GM21619 (cell line): ENCODE results near the gene NPBWR2.
"Not testable (repeated sequence)": the region's sequence is repeated elsewhere in the genome, so short reads cannot be mapped to it uniquely, and the experiment has no call there.

Experiments used
- ATAC-seq: cut with Tn5 transposase; IDR thresholded peaks from one replicate; pipeline ENCODE4 v1.9.1; 2021; ENCODE audit not compliant: unreplicated experiment

NPBWR2 gene

DNA sequence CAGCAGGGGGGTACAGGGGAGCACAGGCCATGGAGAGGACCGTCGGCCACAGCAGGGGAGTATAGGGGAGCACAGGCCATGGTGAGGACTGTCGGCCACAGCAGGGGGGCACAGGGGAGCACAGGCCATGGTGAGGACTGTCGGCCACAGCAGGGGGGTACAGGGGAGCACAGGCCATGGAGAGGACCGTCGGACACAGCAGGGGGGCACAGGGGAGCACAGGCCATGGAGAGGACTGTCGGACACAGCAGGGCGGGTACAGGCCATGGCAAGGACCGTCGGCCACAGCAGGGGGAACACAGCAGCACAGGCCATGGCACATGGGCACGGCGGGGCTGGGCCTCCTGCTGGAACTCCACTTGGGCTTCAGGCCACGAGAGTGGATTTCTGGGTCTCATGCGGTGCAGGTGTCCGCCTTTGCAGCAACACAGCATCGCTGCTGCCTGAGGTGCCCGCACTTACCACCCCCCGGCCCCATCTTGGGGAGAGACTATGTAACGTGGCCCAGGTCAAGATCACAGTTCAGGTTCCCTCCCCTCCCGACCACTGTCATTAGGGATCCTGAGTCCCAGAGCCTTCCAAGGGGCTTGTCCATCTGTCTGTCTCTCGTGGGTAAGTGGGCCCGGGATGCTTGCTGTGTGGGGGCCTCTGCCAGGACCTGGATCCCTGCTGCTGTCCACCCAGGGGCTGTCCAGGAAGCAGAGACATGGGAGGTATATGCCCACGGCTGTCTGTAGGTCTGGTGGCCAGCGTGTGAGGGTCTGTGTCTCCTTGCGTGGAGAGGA is 2.5 kb downstream of the NPBWR2 start:
- ATAC-seq: no peak

DNA sequence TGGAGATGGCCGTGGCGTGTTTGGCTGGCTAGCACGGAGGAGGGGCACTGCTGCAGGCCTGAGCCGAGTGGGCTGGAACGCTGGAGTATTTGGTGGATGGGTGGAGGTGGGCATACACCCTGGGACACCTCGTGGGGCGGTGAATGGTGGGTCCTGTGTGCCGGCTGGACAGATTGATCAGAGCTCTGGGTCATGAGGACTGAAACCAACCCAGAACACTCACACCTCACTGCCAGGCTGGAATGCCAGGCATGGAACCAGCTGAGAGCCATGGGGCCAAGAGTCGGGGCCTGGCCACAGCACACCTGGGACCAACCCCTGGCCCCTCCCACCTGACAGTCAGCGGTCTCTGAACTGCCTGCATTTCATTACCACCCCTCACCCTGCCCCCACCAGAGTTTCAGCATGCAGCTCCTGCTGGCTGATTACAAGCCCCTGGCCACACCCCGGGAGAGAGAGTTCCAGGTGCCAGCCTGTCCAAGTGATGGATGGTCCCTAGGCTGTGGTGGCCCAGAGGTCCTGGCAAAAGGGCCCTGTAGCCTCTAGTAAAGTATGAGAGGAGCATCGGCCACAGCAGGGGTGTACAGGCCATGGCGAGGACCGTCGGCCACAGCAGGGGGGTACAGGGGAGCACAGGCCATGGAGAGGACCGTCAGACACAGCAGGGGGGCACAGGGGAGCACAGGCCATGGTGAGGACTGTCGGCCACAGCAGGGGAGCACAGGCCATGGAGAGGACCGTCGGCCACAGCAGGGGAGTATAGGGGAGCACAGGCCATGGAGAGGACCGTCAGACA is 3.3 kb downstream of the NPBWR2 start:
- ATAC-seq: no peak

DNA sequence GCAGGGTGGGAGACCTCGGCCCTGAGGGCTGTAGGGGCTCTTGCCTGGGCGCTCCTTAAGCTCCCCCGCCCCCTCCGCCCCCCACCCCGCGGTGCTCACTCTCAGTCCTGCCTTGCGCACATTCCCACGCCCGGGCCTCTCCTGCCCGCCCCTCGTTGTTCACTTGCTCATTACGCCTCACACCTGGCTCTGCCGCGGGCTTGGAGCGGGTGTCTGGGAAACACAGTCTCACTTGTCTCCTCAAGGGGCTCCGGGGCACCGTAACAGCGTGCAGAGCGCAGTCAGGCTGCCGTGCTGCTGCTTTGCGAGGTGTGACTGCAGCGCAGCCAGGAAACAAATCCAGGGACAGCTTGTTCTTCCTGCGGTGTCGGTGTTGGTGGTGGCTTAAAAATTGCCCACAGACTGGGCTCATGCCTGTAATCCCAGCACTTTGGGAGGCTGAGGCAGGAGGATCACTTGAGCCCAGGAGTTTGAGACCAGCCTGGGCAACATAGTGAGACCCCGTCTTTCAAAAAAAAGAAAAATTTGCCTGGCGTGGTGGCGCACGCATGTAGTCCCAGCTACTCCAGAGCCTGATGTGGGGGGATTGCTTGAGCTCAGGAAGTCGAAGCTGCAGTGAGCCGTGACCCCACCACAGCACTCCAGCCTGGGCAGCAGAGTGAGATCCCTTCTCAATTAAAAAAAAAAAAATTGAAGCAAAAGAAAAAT is 4.6 kb downstream of the NPBWR2 start:
- no peak for ATAC-seq

DNA sequence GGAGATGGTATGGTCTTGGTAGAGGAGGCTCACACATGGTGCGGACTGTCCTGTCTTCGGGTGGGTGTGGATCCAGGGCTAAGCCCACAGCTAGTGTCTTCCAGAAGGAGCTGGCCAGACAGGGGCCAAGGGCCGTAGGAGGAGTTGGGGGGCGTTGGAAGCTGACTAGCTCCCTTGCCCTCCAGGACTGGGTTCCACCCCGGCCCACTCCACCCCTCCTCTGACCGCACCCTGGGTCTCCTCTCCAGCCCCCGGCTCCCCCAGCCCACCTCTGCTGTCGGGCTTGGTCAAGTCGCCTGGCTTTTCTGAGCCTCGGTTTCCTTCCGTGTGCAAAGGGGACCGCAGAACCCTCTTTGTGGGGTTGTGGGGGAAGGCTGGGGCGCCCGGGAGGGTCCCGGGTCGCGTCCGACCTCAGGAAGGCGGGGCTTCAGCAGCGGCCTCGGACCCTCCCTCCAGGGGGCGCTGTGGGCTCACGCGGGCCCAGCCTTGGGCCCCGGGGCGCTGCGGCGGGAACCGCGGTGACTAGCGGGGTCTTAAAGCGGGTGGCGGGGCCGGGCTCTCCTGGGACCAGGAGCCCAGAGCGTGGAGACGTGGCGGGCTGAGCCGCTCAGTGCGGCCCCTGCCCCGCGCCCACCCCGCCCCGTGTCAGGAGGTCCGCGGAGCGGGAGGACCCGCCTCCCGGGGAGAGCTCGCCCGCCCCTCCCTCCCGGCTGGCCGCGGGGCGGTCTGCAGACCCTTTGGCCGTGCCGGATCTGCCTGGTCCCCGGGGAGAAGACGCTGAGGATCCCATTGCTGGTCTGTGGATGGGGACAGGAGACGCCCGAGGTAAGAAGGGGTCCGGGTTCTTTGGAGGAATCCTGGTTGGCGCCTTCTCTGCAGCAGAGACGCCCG is 5.4 kb downstream of the NPBWR2 start:
- no peak for ATAC-seq

DNA sequence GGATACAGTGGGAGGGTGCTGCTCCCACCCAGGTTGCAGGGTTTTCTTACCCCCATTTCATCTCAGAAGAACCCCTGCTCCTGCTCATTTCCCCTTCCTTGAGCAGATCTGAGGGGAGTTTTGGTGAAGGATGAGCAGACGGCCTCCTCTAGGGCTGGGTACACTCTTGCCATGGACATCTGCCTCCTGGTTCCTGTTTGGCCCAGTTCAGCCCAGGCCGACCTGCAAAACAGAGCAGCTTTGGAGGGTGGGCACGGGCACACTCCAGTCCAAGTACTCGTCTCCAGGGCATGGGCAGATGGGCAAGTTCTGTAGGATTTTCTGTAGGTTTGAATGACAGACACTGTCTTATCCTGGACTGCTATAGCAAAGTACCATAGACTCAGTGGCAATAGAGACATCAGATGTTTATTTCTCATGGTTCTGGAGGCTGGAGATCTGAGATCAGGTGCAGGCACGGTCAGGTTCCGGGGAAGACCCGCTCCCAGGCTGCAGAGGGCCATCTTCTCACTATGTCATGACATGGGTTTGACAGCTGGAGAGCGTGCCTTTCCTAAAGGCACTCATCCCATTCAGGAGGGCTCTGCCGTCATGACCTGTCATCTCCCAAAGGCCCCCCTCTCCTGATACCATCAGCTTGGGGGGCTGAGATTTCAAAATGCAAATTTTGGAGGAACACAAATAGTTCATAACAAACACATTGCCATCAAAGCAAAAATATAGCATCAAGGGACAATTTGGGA is 6.2 kb downstream of the NPBWR2 start:
- ATAC-seq: no peak

- ATAC-seq: no peak
Observed at GRCh38 chr20:64100566-64100888, 6.8 kb downstream of the NPBWR2 start.

- no peak for ATAC-seq
Observed at GRCh38 chr20:64099880-64100565, 7.3 kb downstream of the NPBWR2 start.

DNA sequence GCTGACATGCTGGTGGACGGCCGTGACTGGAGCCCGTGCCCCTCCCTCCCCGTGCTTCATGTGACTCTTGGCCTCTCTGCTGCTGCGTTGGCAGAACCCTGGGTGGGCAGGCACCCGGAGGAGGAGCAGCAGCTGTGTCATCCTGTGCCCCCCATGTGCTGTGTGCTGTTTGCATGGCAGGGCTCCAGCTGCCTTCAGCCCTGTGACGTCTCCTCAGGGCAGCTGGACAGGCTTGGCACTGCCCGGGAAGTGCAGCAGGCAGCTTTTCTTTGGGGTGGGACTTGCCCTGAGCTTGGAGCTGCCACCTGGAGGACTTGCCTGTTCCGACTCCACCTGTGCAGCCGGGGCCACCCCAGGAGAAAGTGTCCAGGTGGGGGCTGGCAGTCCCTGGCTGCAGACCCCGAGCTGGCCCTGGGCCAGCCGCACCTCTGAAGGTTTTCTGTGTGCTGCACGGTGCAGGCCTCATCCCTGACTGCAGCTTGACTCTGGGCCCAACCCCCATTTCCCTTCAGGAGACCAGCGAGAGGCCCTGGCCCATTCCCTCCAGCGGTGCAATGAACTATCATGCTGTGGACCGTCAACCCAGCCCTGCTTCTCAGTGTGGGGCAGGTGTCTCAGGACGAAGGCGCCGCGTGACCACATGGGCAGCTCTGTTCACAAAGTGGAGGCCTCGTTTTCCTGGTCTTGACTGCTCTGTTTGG is 8.1 kb downstream of the NPBWR2 start:
- ATAC-seq: no peak

- ATAC-seq: no peak
Observed at GRCh38 chr20:64098471-64099013, 8.8 kb downstream of the NPBWR2 start.

- no peak for ATAC-seq
Observed at GRCh38 chr20:64096535-64096934, 10.8 kb downstream of the NPBWR2 start.

- no peak for ATAC-seq
Observed at GRCh38 chr20:64095927-64096326, 11.4 kb downstream of the NPBWR2 start.

GRCh38 chr20:64095455-64095854 is 11.9 kb downstream of the NPBWR2 start:
- ATAC-seq: no peak

GRCh38 chr20:64093013-64093503 is 14.3 kb downstream of the NPBWR2 start:
- ATAC-seq: no peak

- ATAC-seq: no peak
Observed at GRCh38 chr20:64092258-64093012, 14.9 kb downstream of the NPBWR2 start.

DNA sequence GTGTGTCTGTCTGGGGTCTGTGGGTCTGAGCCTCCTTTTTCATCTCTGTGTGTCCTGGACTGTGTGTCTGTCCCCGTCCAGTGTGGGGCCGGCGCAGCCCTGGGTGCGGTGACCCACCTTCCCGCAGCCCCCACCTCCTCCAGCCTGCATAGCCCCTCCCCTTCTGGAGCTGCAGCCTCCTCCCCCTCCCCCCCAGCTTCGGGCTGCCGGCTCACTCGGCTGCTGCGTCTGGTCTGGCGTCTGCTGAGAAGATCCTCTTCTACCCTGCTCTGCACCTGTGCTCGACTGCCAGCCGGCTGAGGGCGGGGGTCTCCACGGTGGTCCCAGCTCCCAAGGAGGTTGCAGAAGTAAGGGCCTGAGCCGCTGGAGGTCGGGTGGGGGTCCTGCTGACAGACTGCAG is 15.6 kb downstream of the NPBWR2 start:
- ATAC-seq: no peak

DNA sequence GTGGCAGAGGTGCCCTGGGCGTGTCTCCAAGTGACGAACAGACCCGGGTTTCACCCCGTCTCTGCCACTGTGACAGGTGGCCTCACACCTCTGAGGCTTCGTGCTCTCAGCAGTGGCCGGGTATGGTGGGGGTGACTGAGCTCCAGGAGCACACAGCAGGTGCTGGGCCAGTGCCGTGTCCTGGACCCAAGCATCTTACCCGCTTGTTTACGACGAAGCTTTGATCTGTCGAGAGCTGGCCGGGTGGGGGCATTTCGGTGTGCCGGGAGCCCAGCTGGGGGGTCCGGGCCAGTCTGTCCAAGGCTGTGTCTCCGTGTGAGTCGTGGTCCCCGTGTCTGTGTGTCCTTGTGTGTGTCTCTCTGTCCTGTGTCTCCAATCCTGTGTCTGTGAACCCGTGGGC is 16.0 kb downstream of the NPBWR2 start:
- ATAC-seq: no peak

DNA sequence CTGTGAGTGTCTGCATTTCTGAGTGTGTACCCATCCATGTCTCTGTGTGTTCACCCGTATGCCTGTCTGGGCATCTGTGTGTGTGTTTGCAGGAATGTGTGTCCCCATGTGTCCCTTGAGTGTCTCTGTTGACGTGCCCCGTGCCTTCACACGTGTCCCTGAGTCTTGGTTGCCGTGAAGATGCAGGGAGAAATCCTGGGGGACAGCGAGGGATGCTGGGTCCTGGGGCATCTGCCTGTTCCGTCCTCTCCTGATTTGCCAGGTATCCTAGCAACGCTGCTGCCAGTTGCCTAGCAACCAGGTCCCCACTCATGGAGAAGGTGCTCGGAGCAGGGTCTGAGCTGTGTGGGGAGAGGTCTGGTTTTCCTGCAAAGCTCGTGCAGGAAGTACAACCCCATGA is 17.2 kb downstream of the NPBWR2 start:
- no peak for ATAC-seq

GRCh38 chr20:64088586-64088985 is 18.8 kb downstream of the NPBWR2 start:
- ATAC-seq: not testable (repeated sequence)
